Parathyroid adenoma (tissue), 2 donors: ENCODE results near the gene SURF4.

ENCODE experiments used
- H2AFZ ChIP-seq: fragments of 300-600 bp; sonication (generic); one replicate; pipeline ENCODE4 v1.7.0; 2017; ENCODE audit warnings: antibody characterized with exemption, mild to moderate bottlenecking
- H3K27ac ChIP-seq: fragments of 300-600 bp; sonication (generic); one replicate; pipeline ENCODE4 v1.7.0; 2017
- H3K27me3 ChIP-seq: fragments of 300-600 bp; sonication (generic); one replicate; pipeline ENCODE4 v1.7.0; 2017; ENCODE audit warnings: low read length; ENCODE audit not compliant: control insufficient read depth, insufficient read depth
- H3K36me3 ChIP-seq: fragments of 300-600 bp; sonication (generic); one replicate; pipeline ENCODE4 v1.7.0; 2017; ENCODE audit warnings: low read length; ENCODE audit not compliant: control insufficient read depth, insufficient read depth
- H3K4me1 ChIP-seq: fragments of 300-600 bp; sonication (generic); one replicate; pipeline ENCODE4 v1.7.0; 2017; ENCODE audit warnings: control low read depth
- H3K4me2 ChIP-seq: fragments of 300-600 bp; sonication (generic); one replicate; pipeline ENCODE4 v1.7.0; 2017; ENCODE audit warnings: low read length
- H3K4me3 ChIP-seq: fragments of 300-600 bp; sonication (generic); one replicate; pipeline ENCODE4 v1.7.0; 2017; ENCODE audit warnings: low read depth, low read length
- H3K79me2 ChIP-seq: fragments of 300-600 bp; sonication (generic); one replicate; pipeline ENCODE4 v1.7.0; 2017; ENCODE audit warnings: control low read depth
- H3K9ac ChIP-seq: fragments of 300-600 bp; sonication (generic); one replicate; pipeline ENCODE4 v1.7.0; 2017; ENCODE audit warnings: mild to moderate bottlenecking
- H3K9me3 ChIP-seq: fragments of 300-600 bp; sonication (generic); one replicate; pipeline ENCODE4 v1.7.0; 2017; ENCODE audit warnings: low read length; ENCODE audit not compliant: control insufficient read depth
- CTCF ChIP-seq: fragments of 300-600 bp; sonication (generic); IDR thresholded peaks from one replicate; pipeline ENCODE4 v1.7.0; 2017; ENCODE audit warnings: antibody characterized with exemption, mild to moderate bottlenecking
- donor health status: primary hyperparathyroidism.

SURF4 gene

GRCh38 chr9:133354766-133355165, 21.1 kb downstream of the SURF4 start:
- peaks cover 3% of the 10 kb centered on the region for H3K4me1 ChIP-seq

GRCh38 chr9:133353548-133353947, 22.3 kb downstream of the SURF4 start:
- Histone ChIP-seq H3K79me2 (no peaks in the 10 kb centered on the region), H3K4me2 (no peak overlapping the region), H3K9me3 (no peaks in the 10 kb centered on the region), H3K4me3 (no peak overlapping the region), H3K27ac (no peak overlapping the region), H3K27me3 (no peaks in the 10 kb centered on the region), H3K9ac (no peak overlapping the region), H3K36me3 (no peaks in the 10 kb centered on the region), H2AFZ (no peak overlapping the region), H3K4me1 (peaks cover 6% of the 10 kb centered on the region)
- TF ChIP-seq CTCF: no peak

More at GRCh38 chr9:133354766-133355165, 21.1 kb downstream of the SURF4 start:
- Histone ChIP-seq H3K4me2 (no peak overlapping the region), H3K79me2 (no peaks in the 10 kb centered on the region), H3K9me3 (no peaks in the 10 kb centered on the region), H3K27me3 (no peaks in the 10 kb centered on the region), H3K9ac (no peak overlapping the region), H3K36me3 (no peaks in the 10 kb centered on the region), H3K4me3 (no peak overlapping the region), H3K27ac (no peak overlapping the region), H2AFZ (no peak overlapping the region)
- no peak for TF ChIP-seq CTCF

GRCh38 chr9:133352635-133353340, 23.1 kb downstream of the SURF4 start:
- Histone ChIP-seq H2AFZ (no peak overlapping the region), H3K4me1 (peaks cover 6% of the 10 kb centered on the region), H3K36me3 (no peaks in the 10 kb centered on the region), H3K4me2 (no peak overlapping the region), H3K9me3 (no peaks in the 10 kb centered on the region), H3K9ac (no peak overlapping the region), H3K79me2 (no peaks in the 10 kb centered on the region), H3K27me3 (no peaks in the 10 kb centered on the region), H3K4me3 (no peak overlapping the region), H3K27ac (no peak overlapping the region)
- no peak for TF ChIP-seq CTCF

GRCh38 chr9:133351908-133352634, 23.8 kb downstream of the SURF4 start:
- Histone ChIP-seq H3K27ac (no peak overlapping the region), H3K27me3 (no peaks in the 10 kb centered on the region), H3K9ac (no peak overlapping the region), H3K4me1 (peaks cover 5% of the 10 kb centered on the region), H3K9me3 (no peaks in the 10 kb centered on the region), H2AFZ (no peak overlapping the region), H3K79me2 (no peaks in the 10 kb centered on the region), H3K36me3 (no peaks in the 10 kb centered on the region), H3K4me2 (no peak overlapping the region), H3K4me3 (no peak overlapping the region)
- TF ChIP-seq CTCF: peak; percentile 14
